IPS-NIHi7 (cell line): ENCODE data around the gene DYNC1I1.

Source experiments
- DNase-seq: peaks from one replicate; pipeline ENCODE4 v3.0.0; 2012; ENCODE audit warnings: mixed read lengths; ENCODE audit errors: extremely low spot score

Gene DYNC1I1

GRCh38 chr7:96017877-96018276 is 245.5 kb downstream of the DYNC1I1 start:
- no peak for DNase-seq

- DNase-seq: no peak
Observed at GRCh38 chr7:96021568-96021967, 249.2 kb downstream of the DYNC1I1 start.

GRCh38 chr7:96023387-96023786 is 251.0 kb downstream of the DYNC1I1 start:
- no peak for DNase-seq

- no peak for DNase-seq
Observed at GRCh38 chr7:96026010-96026409, 253.7 kb downstream of the DYNC1I1 start.

- DNase-seq: no peak
Observed at GRCh38 chr7:96026611-96027010, 254.3 kb downstream of the DYNC1I1 start.

GRCh38 chr7:96028729-96029128 is 256.4 kb downstream of the DYNC1I1 start:
- DNase-seq: no peak

GRCh38 chr7:96033009-96033598 is 260.8 kb downstream of the DYNC1I1 start:
- DNase-seq: no peak

- DNase-seq: no peak
Observed at GRCh38 chr7:96034940-96035727, 262.8 kb downstream of the DYNC1I1 start.

GRCh38 chr7:96040250-96040772 is 268.0 kb downstream of the DYNC1I1 start:
- DNase-seq: no peak

GRCh38 chr7:96041171-96041570 is 268.8 kb downstream of the DYNC1I1 start:
- no peak for DNase-seq

- DNase-seq: no peak
Observed at GRCh38 chr7:96045181-96045580, 272.8 kb downstream of the DYNC1I1 start.

- DNase-seq: peak; percentile 25
Observed at GRCh38 chr7:96045919-96046318, 273.6 kb downstream of the DYNC1I1 start.

GRCh38 chr7:96052289-96052688 is 279.9 kb downstream of the DYNC1I1 start:
- no peak for DNase-seq

GRCh38 chr7:96052860-96053470 is 280.6 kb downstream of the DYNC1I1 start:
- no peak for DNase-seq

GRCh38 chr7:96055717-96056116 is 283.4 kb downstream of the DYNC1I1 start:
- DNase-seq: no peak

- no peak for DNase-seq
Observed at GRCh38 chr7:96059075-96059474, 286.7 kb downstream of the DYNC1I1 start.

GRCh38 chr7:96061009-96061408 is 288.7 kb downstream of the DYNC1I1 start:
- no peak for DNase-seq

- no peak for DNase-seq
Observed at GRCh38 chr7:96061844-96062243, 289.5 kb downstream of the DYNC1I1 start.

- DNase-seq: no peak
Observed at GRCh38 chr7:96067321-96067720, 295.0 kb downstream of the DYNC1I1 start.

GRCh38 chr7:96069401-96069800 is 297.0 kb downstream of the DYNC1I1 start:
- DNase-seq: no peak

GRCh38 chr7:96074871-96075270 is 302.5 kb downstream of the DYNC1I1 start:
- DNase-seq: no peak

- DNase-seq: peak; percentile 85
Observed at GRCh38 chr7:96075510-96076349, 303.4 kb downstream of the DYNC1I1 start.
